Ovary (tissue), 3 donors: ENCODE data around the gene FOXO1.

Experiments
- EP300 ChIP-seq: sonication (generic); formaldehyde crosslinking; IDR thresholded peaks from one replicate; pipeline ENCODE4 v1.6.1; 2017; ENCODE audit warnings: antibody characterized with exemption
- POLR2A ChIP-seq: fragments of 450-650 bp; IDR thresholded peaks from one replicate; pipeline ENCODE4 v1.6.1; 2017; ENCODE audit warnings: antibody characterized with exemption, mild to moderate bottlenecking, moderate library complexity
- TF ChIP-seq, protein P1 (sequence below), 3 donors: fragments of 450-650 bp in 2 of 3; fragments of 200-600 bp in 1 of 3; IDR thresholded peaks; one replicate each; pipeline versions ENCODE4 v1.5.1 to v1.8.0; 2016 to 2022; ENCODE audit warnings: antibody characterized with exemption in 3 of 3, mild to moderate bottlenecking in 1 of 3
- donor health status: DM: no; HTN: no; CAD: no.

- TF ChIP-seq, protein P1, sequence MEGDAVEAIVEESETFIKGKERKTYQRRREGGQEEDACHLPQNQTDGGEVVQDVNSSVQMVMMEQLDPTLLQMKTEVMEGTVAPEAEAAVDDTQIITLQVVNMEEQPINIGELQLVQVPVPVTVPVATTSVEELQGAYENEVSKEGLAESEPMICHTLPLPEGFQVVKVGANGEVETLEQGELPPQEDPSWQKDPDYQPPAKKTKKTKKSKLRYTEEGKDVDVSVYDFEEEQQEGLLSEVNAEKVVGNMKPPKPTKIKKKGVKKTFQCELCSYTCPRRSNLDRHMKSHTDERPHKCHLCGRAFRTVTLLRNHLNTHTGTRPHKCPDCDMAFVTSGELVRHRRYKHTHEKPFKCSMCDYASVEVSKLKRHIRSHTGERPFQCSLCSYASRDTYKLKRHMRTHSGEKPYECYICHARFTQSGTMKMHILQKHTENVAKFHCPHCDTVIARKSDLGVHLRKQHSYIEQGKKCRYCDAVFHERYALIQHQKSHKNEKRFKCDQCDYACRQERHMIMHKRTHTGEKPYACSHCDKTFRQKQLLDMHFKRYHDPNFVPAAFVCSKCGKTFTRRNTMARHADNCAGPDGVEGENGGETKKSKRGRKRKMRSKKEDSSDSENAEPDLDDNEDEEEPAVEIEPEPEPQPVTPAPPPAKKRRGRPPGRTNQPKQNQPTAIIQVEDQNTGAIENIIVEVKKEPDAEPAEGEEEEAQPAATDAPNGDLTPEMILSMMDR (IDR thresholded peaks at IDR 0.05), result no peak
- TF ChIP-seq POLR2A (no peak), EP300 (no peak)
These were observed 12.7 kb downstream of the FOXO1 start for GRCh38 chr13:40653527-40654318.
